Neural cell (in vitro differentiated cells): ENCODE data around the gene HPS5. TPM values are rescaled to one million over a fixed set of nuclear protein-coding genes. Genes with fewer than 3 reads are reported as not detected.
"Not testable (repeated sequence)": the region's sequence is repeated elsewhere in the genome, so short reads cannot be mapped to it uniquely, and the experiment has no call there.

ENCODE experiments used
- H2AFZ ChIP-seq: fragments of 200-600, 300-800 bp; sonication (generic), shearing (Covaris generic); 2 replicates; pipeline ENCODE4 v1.6.0; 2014; ENCODE audit warnings: low read depth, mild to moderate bottlenecking, antibody characterized with exemption, low read length, moderate library complexity
- H3F3A ChIP-seq: fragments of 200-600 bp; shearing (Covaris generic); 2 replicates; pipeline ENCODE4 v1.6.1; 2016; ENCODE audit warnings: mild to moderate bottlenecking, moderate library complexity, mixed read lengths, antibody characterized with exemption, low read length; ENCODE audit not compliant: insufficient read depth, poor library complexity, severe bottlenecking
- H3K27ac ChIP-seq: fragments of 200-600, 300-800 bp; sonication (generic), shearing (Covaris generic); 2 replicates; pipeline ENCODE4 v1.5.1; 2014; ENCODE audit warnings: mild to moderate bottlenecking, low read length, moderate library complexity
- H3K27me3 ChIP-seq: fragments of 300-800, 200-600 bp; sonication (generic), shearing (Covaris generic); 2 replicates; pipeline ENCODE4 v1.6.0; 2014; ENCODE audit warnings: mild to moderate bottlenecking, low read depth, low read length, moderate library complexity; ENCODE audit not compliant: insufficient read depth
- H3K36me3 ChIP-seq: fragments of 300-800, 200-600 bp; sonication (generic), shearing (Covaris generic); 2 replicates; pipeline ENCODE4 v1.5.1; 2014; ENCODE audit warnings: mild to moderate bottlenecking, antibody characterized with exemption, low read length, moderate library complexity; ENCODE audit not compliant: insufficient read depth
- H3K4me2 ChIP-seq: fragments of 300-800, 200-600 bp; sonication (generic), shearing (Covaris generic); 2 replicates; pipeline ENCODE4 v1.6.0; 2014; ENCODE audit warnings: mild to moderate bottlenecking, low read length
- H3K4me3 ChIP-seq: fragments of 300-800, 200-600 bp; sonication (generic), shearing (Covaris generic); 2 replicates; pipeline ENCODE4 v1.5.1; 2014; ENCODE audit warnings: mild to moderate bottlenecking, low read length, moderate library complexity
- H3K79me2 ChIP-seq: fragments of 200-600 bp; shearing (Covaris generic); replicated peaks from 2 replicates; pipeline ENCODE4 v1.6.0; 2014; ENCODE audit warnings: mild to moderate bottlenecking, low read length, moderate library complexity; ENCODE audit not compliant: insufficient read depth
- H3K9ac ChIP-seq: fragments of 300-800, 200-600 bp; sonication (generic), shearing (Covaris generic); 2 replicates; pipeline ENCODE4 v1.6.1; 2016; ENCODE audit warnings: mild to moderate bottlenecking, low read length, mixed read lengths
- H3K9me2 ChIP-seq: fragments of 200-600 bp; shearing (Covaris generic); 2 replicates; pipeline ENCODE4 v1.6.1; 2016; ENCODE audit warnings: mild to moderate bottlenecking, low read length, mixed read lengths; ENCODE audit not compliant: insufficient read depth
- H3K9me3 ChIP-seq: fragments of 200-600, 300-800 bp; sonication (generic), shearing (Covaris generic); 2 replicates; pipeline ENCODE4 v1.6.1; 2016; ENCODE audit warnings: mild to moderate bottlenecking, mixed run types, low read length, moderate library complexity, mixed read lengths
- H4K20me1 ChIP-seq: fragments of 200-600 bp; shearing (Covaris generic); 2 replicates; pipeline ENCODE4 v1.6.1; 2016; ENCODE audit warnings: mild to moderate bottlenecking, mixed run types; ENCODE audit not compliant: insufficient read depth
- EP300 ChIP-seq: fragments of 450-650 bp; conservative IDR thresholded peaks from 2 replicates; pipeline ENCODE4 v1.6.1; 2014; ENCODE audit warnings: antibody characterized with exemption, mild to moderate bottlenecking, moderate library complexity; ENCODE audit not compliant: poor library complexity, severe bottlenecking
- MXI1 ChIP-seq: fragments of 450-650 bp; conservative IDR thresholded peaks from 2 replicates; pipeline ENCODE4 v1.6.1; 2014; ENCODE audit warnings: antibody characterized with exemption, mild to moderate bottlenecking; ENCODE audit not compliant: poor library complexity, severe bottlenecking
- POLR2AphosphoS5 ChIP-seq: IDR thresholded peaks from 2 replicates; pipeline ENCODE4 v1.6.1; 2012
- RAD21 ChIP-seq: fragments of 450-650 bp; conservative IDR thresholded peaks from 2 replicates; pipeline ENCODE4 v1.6.1; 2014; ENCODE audit warnings: antibody characterized with exemption, mild to moderate bottlenecking, moderate library complexity
- TAF1 ChIP-seq: IDR thresholded peaks from 2 replicates; pipeline ENCODE4 v1.6.1; 2012; ENCODE audit warnings: low read depth
- polyA plus RNA-seq: library from polyadenylated mRNA; depleted of rRNA; stranded (reverse); fragments of >200 nt; gene quantifications from 2 replicates; pipeline ENCODE4 v1.2.3, GENCODE V29; 2014
- TF ChIP-seq, protein P1 (sequence below): IDR thresholded peaks from 2 replicates; pipeline ENCODE4 v1.6.1; 2012; ENCODE audit warnings: borderline replicate concordance

HPS5 gene
- polyA plus RNA-seq, 1 donor from 2014 or later: 28.5 TPM

DNA sequence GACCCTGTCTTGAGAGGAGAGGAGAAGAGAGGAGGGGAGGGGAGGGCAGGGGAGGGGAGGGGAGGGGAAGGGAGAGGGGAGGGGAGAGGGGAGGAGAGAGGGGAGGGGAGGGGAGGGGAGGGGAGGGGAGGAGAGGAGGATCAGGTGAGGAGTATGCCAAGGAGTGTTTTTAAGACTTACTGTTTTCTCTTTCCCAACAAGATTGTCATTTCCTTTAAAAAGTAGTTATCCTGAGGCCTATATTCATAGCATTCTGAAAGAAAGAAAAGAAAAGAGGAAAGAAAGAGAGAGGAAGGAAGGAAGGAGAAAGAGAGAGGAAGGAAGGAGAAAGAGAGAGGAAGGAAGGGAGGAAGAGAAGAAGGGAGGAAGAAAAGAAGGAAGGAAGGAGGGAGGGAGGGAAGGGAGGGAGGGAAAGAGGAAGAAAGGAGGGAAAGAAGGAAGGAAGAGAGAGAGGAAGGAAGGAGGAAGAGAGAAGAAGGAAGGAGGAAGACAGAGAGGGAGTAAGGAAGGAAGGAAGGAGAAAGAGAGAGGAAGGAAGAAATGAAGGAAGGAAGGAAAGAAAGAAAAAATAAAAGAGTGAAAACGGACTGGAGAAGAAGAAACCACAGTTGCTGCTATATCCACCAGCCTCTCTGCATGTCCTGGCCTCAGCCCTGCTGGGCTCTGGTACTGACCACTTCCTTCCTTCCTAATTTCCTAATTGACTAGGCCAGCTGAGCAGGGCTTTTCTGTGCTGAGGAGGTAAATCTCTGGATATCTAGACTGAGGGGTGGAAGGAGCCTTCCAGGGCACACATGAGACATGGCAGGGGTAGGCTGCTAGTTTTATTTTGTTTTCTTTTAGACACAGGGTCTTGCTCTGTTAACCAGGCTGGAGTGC lies 57.0 kb downstream of the HPS5 start:
- H3K79me2 ChIP-seq: no peaks in the 10 kb centered on the region
- TF ChIP-seq MXI1: no peak
- no peak for TF ChIP-seq RAD21
- no peak overlapping the region for H3K4me2 ChIP-seq
- H3K36me3 ChIP-seq: no peaks in the 10 kb centered on the region
- no peak overlapping the region for H2AFZ ChIP-seq
- H3F3A ChIP-seq: no peaks in the 10 kb centered on the region
- no peaks in the 10 kb centered on the region for H3K27me3 ChIP-seq
- no peaks in the 10 kb centered on the region for H3K9me2 ChIP-seq
- H4K20me1 ChIP-seq: no peaks in the 10 kb centered on the region
- H3K4me3 ChIP-seq: no peak overlapping the region
- H3K27ac ChIP-seq: no peak overlapping the region
- H3K9me3 ChIP-seq: no peaks in the 10 kb centered on the region
- H3K9ac ChIP-seq: no peak overlapping the region

DNA sequence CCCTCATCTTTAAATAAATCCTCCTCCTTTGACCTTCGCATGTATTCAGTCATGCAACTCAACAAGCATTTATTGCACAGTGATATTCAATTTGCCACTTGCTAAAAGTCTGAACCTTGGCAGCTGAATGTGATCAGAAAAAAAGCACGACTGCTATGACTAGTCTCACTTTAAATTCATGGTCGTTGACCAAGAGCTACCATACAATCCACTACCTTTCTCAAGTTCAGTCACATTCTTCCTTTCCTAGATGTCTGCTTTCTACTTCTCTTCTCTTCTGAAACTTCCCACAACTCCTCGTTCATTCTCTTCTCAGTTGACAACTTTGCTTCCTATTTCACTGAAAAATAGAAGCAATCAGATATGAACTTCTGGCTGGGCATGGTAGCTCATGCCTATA lies 57.9 kb downstream of the HPS5 start:
- Histone ChIP-seq H3K36me3 (no peaks in the 10 kb centered on the region), H3K27ac (no peak overlapping the region), H3K9me2 (no peaks in the 10 kb centered on the region), H3K4me2 (no peak overlapping the region), H3F3A (no peaks in the 10 kb centered on the region), H4K20me1 (no peaks in the 10 kb centered on the region), H2AFZ (no peak overlapping the region), H3K4me3 (no peak overlapping the region), H3K79me2 (no peaks in the 10 kb centered on the region), H3K9me3 (no peaks in the 10 kb centered on the region), H3K27me3 (no peaks in the 10 kb centered on the region), H3K9ac (no peak overlapping the region)
- TF ChIP-seq TAF1 (no peak), RAD21 (no peak), POLR2AphosphoS5 (no peak), MXI1 (no peak), EP300 (no peak)
- TF ChIP-seq, protein P1, sequence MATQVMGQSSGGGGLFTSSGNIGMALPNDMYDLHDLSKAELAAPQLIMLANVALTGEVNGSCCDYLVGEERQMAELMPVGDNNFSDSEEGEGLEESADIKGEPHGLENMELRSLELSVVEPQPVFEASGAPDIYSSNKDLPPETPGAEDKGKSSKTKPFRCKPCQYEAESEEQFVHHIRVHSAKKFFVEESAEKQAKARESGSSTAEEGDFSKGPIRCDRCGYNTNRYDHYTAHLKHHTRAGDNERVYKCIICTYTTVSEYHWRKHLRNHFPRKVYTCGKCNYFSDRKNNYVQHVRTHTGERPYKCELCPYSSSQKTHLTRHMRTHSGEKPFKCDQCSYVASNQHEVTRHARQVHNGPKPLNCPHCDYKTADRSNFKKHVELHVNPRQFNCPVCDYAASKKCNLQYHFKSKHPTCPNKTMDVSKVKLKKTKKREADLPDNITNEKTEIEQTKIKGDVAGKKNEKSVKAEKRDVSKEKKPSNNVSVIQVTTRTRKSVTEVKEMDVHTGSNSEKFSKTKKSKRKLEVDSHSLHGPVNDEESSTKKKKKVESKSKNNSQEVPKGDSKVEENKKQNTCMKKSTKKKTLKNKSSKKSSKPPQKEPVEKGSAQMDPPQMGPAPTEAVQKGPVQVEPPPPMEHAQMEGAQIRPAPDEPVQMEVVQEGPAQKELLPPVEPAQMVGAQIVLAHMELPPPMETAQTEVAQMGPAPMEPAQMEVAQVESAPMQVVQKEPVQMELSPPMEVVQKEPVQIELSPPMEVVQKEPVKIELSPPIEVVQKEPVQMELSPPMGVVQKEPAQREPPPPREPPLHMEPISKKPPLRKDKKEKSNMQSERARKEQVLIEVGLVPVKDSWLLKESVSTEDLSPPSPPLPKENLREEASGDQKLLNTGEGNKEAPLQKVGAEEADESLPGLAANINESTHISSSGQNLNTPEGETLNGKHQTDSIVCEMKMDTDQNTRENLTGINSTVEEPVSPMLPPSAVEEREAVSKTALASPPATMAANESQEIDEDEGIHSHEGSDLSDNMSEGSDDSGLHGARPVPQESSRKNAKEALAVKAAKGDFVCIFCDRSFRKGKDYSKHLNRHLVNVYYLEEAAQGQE: no peak

DNA sequence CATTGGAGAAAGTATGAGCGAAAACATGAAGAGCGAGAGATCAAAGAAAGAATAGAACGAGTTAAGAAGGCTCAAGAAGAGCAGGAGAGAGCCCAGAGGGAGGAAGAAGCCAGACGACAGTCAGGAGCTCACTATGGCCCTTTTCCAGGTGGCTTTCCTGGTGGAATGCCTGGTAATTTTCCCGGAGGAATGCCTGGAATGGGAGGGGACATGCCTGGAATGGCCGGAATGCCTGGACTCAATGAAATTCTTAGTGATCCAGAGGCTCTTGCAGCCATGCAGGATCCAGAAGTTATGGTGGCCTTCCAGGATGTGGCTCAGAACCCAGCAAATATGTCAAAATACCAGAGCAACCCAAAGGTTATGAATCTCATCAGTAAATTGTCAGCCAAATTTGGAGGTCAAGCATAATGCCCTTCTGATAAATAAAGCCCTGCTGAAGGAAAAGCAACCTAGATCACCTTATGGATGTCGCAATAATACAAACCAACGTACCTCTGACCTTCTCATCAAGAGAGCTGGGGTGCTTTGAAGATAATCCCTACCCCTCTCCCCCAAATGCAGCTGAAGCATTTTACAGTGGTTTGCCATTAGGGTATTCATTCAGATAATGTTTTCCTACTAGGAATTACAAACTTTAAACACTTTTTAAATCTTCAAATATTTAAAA lies 59.1 kb downstream of the HPS5 start:
- H2AFZ ChIP-seq, H3K27ac ChIP-seq, H3K4me3 ChIP-seq, H3K9ac ChIP-seq, H3K79me2 ChIP-seq, H3K9me3 ChIP-seq, H3K36me3 ChIP-seq, H3F3A ChIP-seq, H3K4me2 ChIP-seq, H3K9me2 ChIP-seq, H3K27me3 ChIP-seq, H4K20me1 ChIP-seq: not testable (repeated sequence)
